Erythroblast (primary cell): ENCODE results near the gene RAB27B.

Source experiments
- GATA1 ChIP-seq: IDR thresholded peaks from 2 replicates; pipeline ENCODE4 v1.6.1; 2011; ENCODE audit warnings: low read depth, mild to moderate bottlenecking, control low read depth, low read length, moderate library complexity
- POLR2A ChIP-seq: IDR thresholded peaks from 2 replicates; pipeline ENCODE4 v1.6.1; 2011; ENCODE audit warnings: mild to moderate bottlenecking, low read length

GRCh38 chr18:54813305-54813704 is 15.0 kb upstream of the RAB27B start:
- TF ChIP-seq POLR2A (no peak), GATA1 (no peak)
